Lower leg skin (tissue), 3 donors: ENCODE measurements around the gene DCAF8.

Source experiments
- CTCF ChIP-seq, 3 donors: fragments of 450-650 bp; IDR thresholded peaks; one replicate each; pipeline ENCODE4 v1.5.1; 2016; ENCODE audit warnings: antibody characterized with exemption in 3 of 3, mild to moderate bottlenecking in 3 of 3, moderate library complexity in 2 of 3
- POLR2A ChIP-seq, 2 donors: fragments of 450-650 bp; IDR thresholded peaks; one replicate each; pipeline ENCODE4 v1.6.1; 2016 to 2017; ENCODE audit warnings: antibody characterized with exemption in 2 of 2, mild to moderate bottlenecking in 1 of 2, moderate library complexity in 1 of 2

DNA sequence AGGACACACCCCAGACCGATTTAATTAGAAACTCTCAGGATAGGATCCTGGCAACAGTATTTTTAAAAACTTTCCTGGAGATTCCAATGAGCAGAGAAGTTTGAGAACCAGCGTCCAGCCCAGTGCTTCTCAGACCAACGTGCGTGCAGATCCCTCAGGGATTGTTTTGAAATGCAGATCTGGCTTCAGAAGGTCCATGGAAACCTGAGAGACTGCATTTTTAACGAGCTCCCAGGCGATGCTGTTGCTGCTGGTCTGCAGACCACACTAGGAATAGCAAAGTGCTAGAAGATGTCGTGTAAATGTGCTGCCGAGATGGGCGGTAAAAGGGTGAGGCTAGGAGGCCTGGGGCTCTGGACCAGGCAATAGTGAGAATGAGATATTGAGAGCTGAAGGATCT lies 90.4 kb downstream of the DCAF8 start:
- TF ChIP-seq CTCF (IDR thresholded peaks at IDR 0.05) (no peak), POLR2A (IDR thresholded peaks at IDR 0.05) (no peak)
